T-helper 1 cell treated with Interleukin-12 subunit alpha and Interleukin-12 subunit beta and Interleukin-4 antibody, amounts not matched to agents 30 μg/mL and 1 μg/mL, for 36 hours (primary cell): ENCODE measurements around the gene NTNG1.

Source experiments
- H3K27ac Mint-ChIP-seq: one replicate; pipeline ENCODE4 v1.8.0; 2021; ENCODE audit warnings: mild to moderate bottlenecking, mixed read lengths
- H3K27me3 Mint-ChIP-seq: one replicate; pipeline ENCODE4 v1.8.0; 2021; ENCODE audit warnings: low read depth, mixed read lengths
- H3K36me3 Mint-ChIP-seq: one replicate; pipeline ENCODE4 v1.8.0; 2021; ENCODE audit warnings: low read depth, mixed read lengths
- H3K4me1 Mint-ChIP-seq: one replicate; pipeline ENCODE4 v1.8.0; 2021; ENCODE audit warnings: low read depth, mixed read lengths
- H3K4me3 Mint-ChIP-seq: one replicate; pipeline ENCODE4 v1.8.0; 2021; ENCODE audit warnings: mild to moderate bottlenecking, moderate library complexity, mixed read lengths
- H3K9me3 Mint-ChIP-seq: one replicate; pipeline ENCODE4 v1.8.0; 2021; ENCODE audit warnings: mixed read lengths

Gene NTNG1

GRCh38 chr1:107491582-107491981 is 350.7 kb downstream of the NTNG1 start:
- Mint-ChIP-seq H3K27me3 (peaks cover 4% of the 10 kb centered on the region), H3K4me1 (no peaks in the 10 kb centered on the region), H3K36me3 (no peaks in the 10 kb centered on the region), H3K4me3 (no peak overlapping the region), H3K9me3 (no peaks in the 10 kb centered on the region), H3K27ac (no peak overlapping the region)

GRCh38 chr1:107493111-107493716 is 352.4 kb downstream of the NTNG1 start:
- H3K4me1 Mint-ChIP-seq, result no peaks in the 10 kb centered on the region
- no peak overlapping the region for H3K27ac Mint-ChIP-seq
- no peaks in the 10 kb centered on the region for H3K36me3 Mint-ChIP-seq

GRCh38 chr1:107494061-107494460 is 353.2 kb downstream of the NTNG1 start:
- Mint-ChIP-seq H3K36me3 (no peaks in the 10 kb centered on the region), H3K27me3 (no peaks in the 10 kb centered on the region), H3K4me1 (no peaks in the 10 kb centered on the region), H3K4me3 (no peak overlapping the region), H3K27ac (no peak overlapping the region), H3K9me3 (no peaks in the 10 kb centered on the region)

More at GRCh38 chr1:107493111-107493716, 352.4 kb downstream of the NTNG1 start:
- H3K9me3 Mint-ChIP-seq, result no peaks in the 10 kb centered on the region
- H3K4me3 Mint-ChIP-seq, result no peak overlapping the region
- H3K27me3 Mint-ChIP-seq, result peaks cover 4% of the 10 kb centered on the region

- Mint-ChIP-seq H3K9me3 (no peaks in the 10 kb centered on the region), H3K27me3 (no peaks in the 10 kb centered on the region), H3K4me3 (no peak overlapping the region), H3K4me1 (no peaks in the 10 kb centered on the region), H3K27ac (no peak overlapping the region), H3K36me3 (no peaks in the 10 kb centered on the region)
Measured at GRCh38 chr1:107496002-107496401, 355.2 kb downstream of the NTNG1 start.

GRCh38 chr1:107499139-107499744 is 358.4 kb downstream of the NTNG1 start:
- H3K4me1 Mint-ChIP-seq, result no peaks in the 10 kb centered on the region
- H3K36me3 Mint-ChIP-seq, result no peaks in the 10 kb centered on the region
- H3K27ac Mint-ChIP-seq, result no peak overlapping the region
- no peaks in the 10 kb centered on the region for H3K9me3 Mint-ChIP-seq
- no peaks in the 10 kb centered on the region for H3K27me3 Mint-ChIP-seq
- no peak overlapping the region for H3K4me3 Mint-ChIP-seq

GRCh38 chr1:107501081-107501605 is 360.3 kb downstream of the NTNG1 start:
- Mint-ChIP-seq H3K27me3 (no peaks in the 10 kb centered on the region), H3K4me1 (no peaks in the 10 kb centered on the region), H3K27ac (no peak overlapping the region), H3K9me3 (no peaks in the 10 kb centered on the region), H3K36me3 (no peaks in the 10 kb centered on the region), H3K4me3 (no peak overlapping the region)

GRCh38 chr1:107510347-107510746 is 369.5 kb downstream of the NTNG1 start:
- Mint-ChIP-seq H3K4me3 (no peak overlapping the region), H3K4me1 (no peaks in the 10 kb centered on the region), H3K27ac (no peak overlapping the region), H3K9me3 (peaks cover 10% of the 10 kb centered on the region), H3K27me3 (peaks cover 3% of the 10 kb centered on the region), H3K36me3 (no peaks in the 10 kb centered on the region)

- no peaks in the 10 kb centered on the region for H3K4me1 Mint-ChIP-seq
- H3K27ac Mint-ChIP-seq, result no peak overlapping the region
- H3K27me3 Mint-ChIP-seq, result peaks cover 3% of the 10 kb centered on the region
Measured at GRCh38 chr1:107512836-107513235, 372.0 kb downstream of the NTNG1 start.

GRCh38 chr1:107514841-107515240 is 374.0 kb downstream of the NTNG1 start:
- Mint-ChIP-seq H3K9me3 (peaks cover 3% of the 10 kb centered on the region), H3K4me1 (no peaks in the 10 kb centered on the region), H3K27ac (no peak overlapping the region), H3K27me3 (no peaks in the 10 kb centered on the region), H3K4me3 (no peak overlapping the region), H3K36me3 (no peaks in the 10 kb centered on the region)

More at GRCh38 chr1:107512836-107513235, 372.0 kb downstream of the NTNG1 start:
- Mint-ChIP-seq H3K36me3 (no peaks in the 10 kb centered on the region), H3K9me3 (peaks cover 10% of the 10 kb centered on the region), H3K4me3 (no peak overlapping the region)

GRCh38 chr1:107515702-107516101 is 374.9 kb downstream of the NTNG1 start:
- Mint-ChIP-seq H3K36me3 (no peaks in the 10 kb centered on the region), H3K27ac (no peak overlapping the region)

GRCh38 chr1:107523061-107523460 is 382.2 kb downstream of the NTNG1 start:
- Mint-ChIP-seq H3K4me3 (no peak overlapping the region), H3K9me3 (no peaks in the 10 kb centered on the region), H3K27ac (no peak overlapping the region), H3K4me1 (peaks cover 5% of the 10 kb centered on the region), H3K27me3 (no peaks in the 10 kb centered on the region), H3K36me3 (no peaks in the 10 kb centered on the region)

More at GRCh38 chr1:107515702-107516101, 374.9 kb downstream of the NTNG1 start:
- no peak overlapping the region for H3K4me3 Mint-ChIP-seq
- no peaks in the 10 kb centered on the region for H3K27me3 Mint-ChIP-seq
- H3K9me3 Mint-ChIP-seq, result no peaks in the 10 kb centered on the region
- no peaks in the 10 kb centered on the region for H3K4me1 Mint-ChIP-seq

- no peak overlapping the region for H3K4me3 Mint-ChIP-seq
- H3K36me3 Mint-ChIP-seq, result no peaks in the 10 kb centered on the region
- peaks cover 5% of the 10 kb centered on the region for H3K4me1 Mint-ChIP-seq
- H3K27me3 Mint-ChIP-seq, result no peaks in the 10 kb centered on the region
- no peak overlapping the region for H3K27ac Mint-ChIP-seq
- no peaks in the 10 kb centered on the region for H3K9me3 Mint-ChIP-seq
Measured at GRCh38 chr1:107523736-107524135, 382.9 kb downstream of the NTNG1 start.

- no peak overlapping the region for H3K27ac Mint-ChIP-seq
- peaks cover 5% of the 10 kb centered on the region for H3K4me1 Mint-ChIP-seq
- H3K9me3 Mint-ChIP-seq, result no peaks in the 10 kb centered on the region
- no peak overlapping the region for H3K4me3 Mint-ChIP-seq
- no peaks in the 10 kb centered on the region for H3K36me3 Mint-ChIP-seq
- no peaks in the 10 kb centered on the region for H3K27me3 Mint-ChIP-seq
Measured at GRCh38 chr1:107524301-107524700, 383.5 kb downstream of the NTNG1 start.

- no peaks in the 10 kb centered on the region for H3K9me3 Mint-ChIP-seq
- H3K4me3 Mint-ChIP-seq, result no peak overlapping the region
- H3K27me3 Mint-ChIP-seq, result no peaks in the 10 kb centered on the region
- peaks cover 5% of the 10 kb centered on the region for H3K4me1 Mint-ChIP-seq
- H3K36me3 Mint-ChIP-seq, result no peaks in the 10 kb centered on the region
- H3K27ac Mint-ChIP-seq, result no peak overlapping the region
Measured at GRCh38 chr1:107525145-107525544, 384.3 kb downstream of the NTNG1 start.

GRCh38 chr1:107525961-107526360 is 385.1 kb downstream of the NTNG1 start:
- peaks cover 5% of the 10 kb centered on the region for H3K4me1 Mint-ChIP-seq
- no peaks in the 10 kb centered on the region for H3K27me3 Mint-ChIP-seq
- no peak overlapping the region for H3K4me3 Mint-ChIP-seq
- no peaks in the 10 kb centered on the region for H3K36me3 Mint-ChIP-seq
- H3K27ac Mint-ChIP-seq, result no peak overlapping the region
- no peaks in the 10 kb centered on the region for H3K9me3 Mint-ChIP-seq
